ENCODE data around the gene SYDE1.

DNA sequence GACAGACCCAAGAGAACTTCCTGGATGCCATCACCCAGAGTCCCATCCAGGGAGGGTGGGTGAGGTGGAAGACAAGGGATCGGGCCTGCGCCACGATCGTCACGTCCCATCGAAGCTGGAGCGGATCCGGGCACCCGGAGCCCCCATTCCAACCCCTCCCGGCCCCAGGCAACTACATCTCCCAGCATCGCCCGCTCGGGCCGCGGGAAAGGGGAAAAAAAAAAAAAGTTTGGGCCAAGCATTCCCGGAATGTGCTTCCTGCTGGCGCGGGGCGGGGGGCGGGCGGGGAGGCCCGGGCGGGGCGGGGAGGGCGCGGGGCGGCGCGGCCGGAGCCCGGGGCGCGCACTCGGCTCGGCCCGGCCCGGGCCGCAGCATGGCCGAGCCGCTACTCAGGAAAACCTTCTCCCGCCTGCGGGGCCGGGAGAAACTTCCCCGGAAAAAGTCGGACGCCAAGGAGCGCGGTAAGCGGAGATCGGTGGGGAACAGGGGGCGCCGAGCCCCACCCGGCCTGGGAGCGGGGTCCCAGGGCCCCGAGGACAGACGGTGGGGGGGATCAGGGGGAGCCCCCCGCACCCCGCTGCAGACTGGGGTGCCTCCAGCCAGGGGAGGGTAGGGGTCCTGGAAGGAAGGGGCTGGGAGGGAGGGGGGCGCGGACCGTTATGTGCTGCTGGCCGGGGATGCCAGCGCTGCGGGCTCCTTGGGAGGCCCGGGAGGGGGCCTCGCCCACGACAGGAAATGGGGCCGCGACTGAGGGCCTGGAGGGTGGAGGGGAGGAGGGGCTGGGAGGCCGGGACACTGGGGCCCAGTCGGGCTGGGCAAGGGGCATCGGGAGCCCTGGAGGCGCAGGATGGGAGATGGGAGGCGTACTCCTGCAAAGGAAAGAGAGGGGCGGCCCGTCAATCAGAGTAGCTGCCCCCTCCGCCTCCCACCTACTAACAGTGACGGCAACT is at the start of gene SYDE1:
- TF ChIP-seq YY1 (IDR thresholded peaks at IDR 0.05; ENCODE audit: insufficient read depth, insufficient read length) (no peak), ZNF274 (IDR thresholded peaks at IDR 0.05; ENCODE audit: low read depth, low read length) (no peak), SUZ12 (IDR thresholded peaks at IDR 0.05; ENCODE audit: extremely low read depth, insufficient read depth, insufficient read length) (no peak)

Measured in NT2/D1 (cell line).